ENCODE results near the gene AREL1. TPM values are rescaled to one million over a fixed set of nuclear protein-coding genes. Genes with fewer than 3 reads are reported as not detected.

The AREL1 gene
- total and polyA plus RNA-seq, 10 of the 15 experiments (the other 5 are each of a cell fraction or from before 2014, with no cell fraction given) = 6.2 to 40.4 (median 23.7) TPM

DNA sequence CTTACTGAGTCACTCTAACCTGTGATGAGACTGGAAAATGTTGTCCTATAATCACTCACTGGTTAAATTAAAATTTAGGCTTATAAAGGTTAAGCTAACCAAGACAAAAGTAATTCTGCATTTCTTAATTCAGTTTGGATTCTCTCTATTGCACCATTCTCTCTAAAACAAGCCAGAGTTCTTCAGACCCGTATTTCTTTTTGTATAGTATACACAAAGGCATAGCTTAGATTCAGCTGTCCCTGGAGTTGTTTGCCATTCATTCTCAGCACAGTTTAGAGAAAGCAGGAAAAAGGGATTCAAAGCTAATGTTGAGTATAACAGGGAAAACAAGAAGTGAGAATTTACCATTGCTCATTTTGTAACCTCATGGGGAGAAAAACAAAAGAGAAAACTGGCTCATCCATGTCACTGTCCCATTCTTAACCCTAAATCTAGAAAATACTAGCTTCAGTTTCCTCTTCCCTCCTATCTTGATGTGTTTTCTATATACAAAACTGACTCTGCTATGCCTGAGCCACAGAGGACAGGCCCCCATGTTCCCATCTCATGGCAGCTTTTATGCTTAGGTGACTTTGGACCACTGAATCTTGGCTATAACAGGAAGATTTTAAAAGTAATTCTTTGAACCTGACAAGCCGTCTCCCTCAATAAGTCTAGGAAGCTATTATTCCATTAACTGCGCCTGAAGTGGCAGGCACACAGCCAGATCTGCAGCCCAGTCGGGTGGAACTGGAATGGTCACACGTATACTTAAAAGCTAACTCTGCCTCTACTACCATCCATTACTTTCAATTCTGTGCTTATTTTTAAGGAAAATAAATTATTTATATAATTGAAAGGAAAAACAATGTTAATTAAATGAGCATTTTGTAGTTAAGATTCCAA, 7.0 kb downstream of the AREL1 start:
- Histone ChIP-seq H3K36me3 (ENCODE audit: control insufficient read depth in 2 of 2, insufficient read depth in 2 of 2, low read length in 1 of 2) (peaks cover 0 to 2% of the 10 kb centered on the region in 2 experiments; a peak in 2 of 4 replicates), H3K27me3 (replicated peaks in 1 of 2; ENCODE audit: control insufficient read depth in 2 of 2, insufficient read depth in 2 of 2, low read length in 1 of 2) (no peaks in the 10 kb centered on the region), H3K4me3 (no peak overlapping the region), H4K20me1 (ENCODE audit: control insufficient read depth, insufficient read depth) (no peaks in the 10 kb centered on the region), H3K9ac (ENCODE audit: control insufficient read depth, insufficient read depth, low read length) (no peak overlapping the region), H3K79me2 (ENCODE audit: control insufficient read depth, insufficient read depth, low read length) (peaks cover 42% of the 10 kb centered on the region), H2AFZ (ENCODE audit: control insufficient read depth, low read depth, low read length) (no peak overlapping the region), H3K4me1 (ENCODE audit: control insufficient read depth, insufficient read depth, low read length) (no peaks in the 10 kb centered on the region), H3K27ac (ENCODE audit: control insufficient read depth, insufficient read depth) (no peak overlapping the region), H3K9me3 (replicated peaks; ENCODE audit: control insufficient read depth, insufficient read depth, low read length) (peaks cover 9% of the 10 kb centered on the region; the same call in 2 of the 3 replicates), H3K4me2 (ENCODE audit: control insufficient read depth, insufficient read depth) (no peak overlapping the region)
- FAIRE-seq (no peak), ATAC-seq (no peak), DNase-seq (ENCODE audit: low read depth, low spot score) (no peak)
- ChIA-PET RAD21 (ENCODE audit: unreplicated experiment) (interaction anchor here (1.3 kb wide), 1 partner anchor 97 kb away, joined by 3 read pairs; no protein-coding TSS in a partner anchor), SMC1A (ENCODE audit: uncharacterized antibody, unreplicated experiment) (interaction anchor here (0.7 to 1.2 kb wide), 3 partner anchors 15 to 35 kb away, joined by 3 read pairs; no protein-coding TSS in a partner anchor), POLR2A (no interaction called here), CTCF (interaction anchor here (2.2 kb wide), 1 partner anchor 97 kb away, joined by 6 read pairs; no protein-coding TSS in a partner anchor)
- BruUV-seq (replicated peaks) = TSS peak; percentile 4
- in situ Hi-C loops (cut with MboI) (no loop called here), intact Hi-C loops (cut with micrococcal nuclease; ENCODE audit: unreplicated experiment) (no loop called here)
- 65% methylated on average over 5 of the region's 5 CpGs for WGBS (ENCODE audit: insufficient coverage, insufficient replicate concordance, low lambda C conversion rate, missing lambda C conversion rate)
- TF ChIP-seq, protein P1, sequence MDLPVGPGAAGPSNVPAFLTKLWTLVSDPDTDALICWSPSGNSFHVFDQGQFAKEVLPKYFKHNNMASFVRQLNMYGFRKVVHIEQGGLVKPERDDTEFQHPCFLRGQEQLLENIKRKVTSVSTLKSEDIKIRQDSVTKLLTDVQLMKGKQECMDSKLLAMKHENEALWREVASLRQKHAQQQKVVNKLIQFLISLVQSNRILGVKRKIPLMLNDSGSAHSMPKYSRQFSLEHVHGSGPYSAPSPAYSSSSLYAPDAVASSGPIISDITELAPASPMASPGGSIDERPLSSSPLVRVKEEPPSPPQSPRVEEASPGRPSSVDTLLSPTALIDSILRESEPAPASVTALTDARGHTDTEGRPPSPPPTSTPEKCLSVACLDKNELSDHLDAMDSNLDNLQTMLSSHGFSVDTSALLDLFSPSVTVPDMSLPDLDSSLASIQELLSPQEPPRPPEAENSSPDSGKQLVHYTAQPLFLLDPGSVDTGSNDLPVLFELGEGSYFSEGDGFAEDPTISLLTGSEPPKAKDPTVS (IDR thresholded peaks at IDR 0.05; ENCODE audit: low read depth, low read length) = no peak
- no peak for TF ChIP-seq ZNF622 (IDR thresholded peaks at IDR 0.05)
- no peak for TF ChIP-seq KDM1A (IDR thresholded peaks at IDR 0.05; ENCODE audit: borderline replicate concordance)
- no peak for TF ChIP-seq RBBP5 (conservative IDR thresholded peaks at IDR 0.05)
- TF ChIP-seq ZNF24 (IDR thresholded peaks at IDR 0.05) = no peak
- TF ChIP-seq, protein P2, sequence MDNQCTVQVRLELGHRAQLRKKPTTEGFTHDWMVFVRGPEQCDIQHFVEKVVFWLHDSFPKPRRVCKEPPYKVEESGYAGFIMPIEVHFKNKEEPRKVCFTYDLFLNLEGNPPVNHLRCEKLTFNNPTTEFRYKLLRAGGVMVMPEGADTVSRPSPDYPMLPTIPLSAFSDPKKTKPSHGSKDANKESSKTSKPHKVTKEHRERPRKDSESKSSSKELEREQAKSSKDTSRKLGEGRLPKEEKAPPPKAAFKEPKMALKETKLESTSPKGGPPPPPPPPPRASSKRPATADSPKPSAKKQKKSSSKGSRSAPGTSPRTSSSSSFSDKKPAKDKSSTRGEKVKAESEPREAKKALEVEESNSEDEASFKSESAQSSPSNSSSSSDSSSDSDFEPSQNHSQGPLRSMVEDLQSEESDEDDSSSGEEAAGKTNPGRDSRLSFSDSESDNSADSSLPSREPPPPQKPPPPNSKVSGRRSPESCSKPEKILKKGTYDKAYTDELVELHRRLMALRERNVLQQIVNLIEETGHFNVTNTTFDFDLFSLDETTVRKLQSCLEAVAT (IDR thresholded peaks at IDR 0.05) = no peak
- no peak for TF ChIP-seq IKZF2 (IDR thresholded peaks at IDR 0.05)
- TF ChIP-seq, protein P3, sequence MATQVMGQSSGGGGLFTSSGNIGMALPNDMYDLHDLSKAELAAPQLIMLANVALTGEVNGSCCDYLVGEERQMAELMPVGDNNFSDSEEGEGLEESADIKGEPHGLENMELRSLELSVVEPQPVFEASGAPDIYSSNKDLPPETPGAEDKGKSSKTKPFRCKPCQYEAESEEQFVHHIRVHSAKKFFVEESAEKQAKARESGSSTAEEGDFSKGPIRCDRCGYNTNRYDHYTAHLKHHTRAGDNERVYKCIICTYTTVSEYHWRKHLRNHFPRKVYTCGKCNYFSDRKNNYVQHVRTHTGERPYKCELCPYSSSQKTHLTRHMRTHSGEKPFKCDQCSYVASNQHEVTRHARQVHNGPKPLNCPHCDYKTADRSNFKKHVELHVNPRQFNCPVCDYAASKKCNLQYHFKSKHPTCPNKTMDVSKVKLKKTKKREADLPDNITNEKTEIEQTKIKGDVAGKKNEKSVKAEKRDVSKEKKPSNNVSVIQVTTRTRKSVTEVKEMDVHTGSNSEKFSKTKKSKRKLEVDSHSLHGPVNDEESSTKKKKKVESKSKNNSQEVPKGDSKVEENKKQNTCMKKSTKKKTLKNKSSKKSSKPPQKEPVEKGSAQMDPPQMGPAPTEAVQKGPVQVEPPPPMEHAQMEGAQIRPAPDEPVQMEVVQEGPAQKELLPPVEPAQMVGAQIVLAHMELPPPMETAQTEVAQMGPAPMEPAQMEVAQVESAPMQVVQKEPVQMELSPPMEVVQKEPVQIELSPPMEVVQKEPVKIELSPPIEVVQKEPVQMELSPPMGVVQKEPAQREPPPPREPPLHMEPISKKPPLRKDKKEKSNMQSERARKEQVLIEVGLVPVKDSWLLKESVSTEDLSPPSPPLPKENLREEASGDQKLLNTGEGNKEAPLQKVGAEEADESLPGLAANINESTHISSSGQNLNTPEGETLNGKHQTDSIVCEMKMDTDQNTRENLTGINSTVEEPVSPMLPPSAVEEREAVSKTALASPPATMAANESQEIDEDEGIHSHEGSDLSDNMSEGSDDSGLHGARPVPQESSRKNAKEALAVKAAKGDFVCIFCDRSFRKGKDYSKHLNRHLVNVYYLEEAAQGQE (IDR thresholded peaks at IDR 0.05; ENCODE audit: low read depth, low read length) = no peak
- TF ChIP-seq NBN (IDR thresholded peaks at IDR 0.05) = no peak
- no peak for TF ChIP-seq SPI1 (IDR thresholded peaks at IDR 0.05; ENCODE audit: borderline replicate concordance, insufficient read depth, low read depth, low read length)
- TF ChIP-seq PAX8 (IDR thresholded peaks at IDR 0.05) = no peak
- no peak for TF ChIP-seq SMAD5 (IDR thresholded peaks at IDR 0.05; ENCODE audit: low read depth)
- TF ChIP-seq GATAD2B (conservative IDR thresholded peaks at IDR 0.05; ENCODE audit: low read depth) = no peak
- TF ChIP-seq SREBF1 (IDR thresholded peaks at IDR 0.05; ENCODE audit: low read length) = no peak
- TF ChIP-seq, protein P4, sequence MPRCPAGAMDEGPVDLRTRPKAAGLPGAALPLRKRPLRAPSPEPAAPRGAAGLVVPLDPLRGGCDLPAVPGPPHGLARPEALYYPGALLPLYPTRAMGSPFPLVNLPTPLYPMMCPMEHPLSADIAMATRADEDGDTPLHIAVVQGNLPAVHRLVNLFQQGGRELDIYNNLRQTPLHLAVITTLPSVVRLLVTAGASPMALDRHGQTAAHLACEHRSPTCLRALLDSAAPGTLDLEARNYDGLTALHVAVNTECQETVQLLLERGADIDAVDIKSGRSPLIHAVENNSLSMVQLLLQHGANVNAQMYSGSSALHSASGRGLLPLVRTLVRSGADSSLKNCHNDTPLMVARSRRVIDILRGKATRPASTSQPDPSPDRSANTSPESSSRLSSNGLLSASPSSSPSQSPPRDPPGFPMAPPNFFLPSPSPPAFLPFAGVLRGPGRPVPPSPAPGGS (IDR thresholded peaks at IDR 0.05; ENCODE audit: borderline replicate concordance, insufficient read depth, low read depth, low read length, poor library complexity, severe bottlenecking) = no peak

All from GM12878 (cell line).